Left lung (tissue), 10 donors: ENCODE measurements around the gene MAGEA9B. TPM values are rescaled to one million over a fixed set of nuclear protein-coding genes. Genes with fewer than 3 reads are reported as not detected.

Experiments used
- ATAC-seq: fragments of 200-7000 bp; cut with Tn5 transposase; one replicate; pipeline ENCODE4 v1.9.1; 2020; ENCODE audit warnings: moderate library complexity
- DNase-seq, 4 donors: peaks; one replicate each; pipeline ENCODE4 v3.0.0-alpha.2; 2013 to 2020
- H3K27ac ChIP-seq, 2 donors: fragments of 200-600 bp; sonication (generic) in 1 of 2; one replicate each; pipeline versions ENCODE4 v1.5.0 to v1.8.0; 2020 to 2021
- H3K27me3 ChIP-seq, 2 donors: fragments of 200-600 bp; sonication (generic) in 1 of 2; one replicate each; pipeline versions ENCODE4 v1.5.0 to v1.8.0; 2020 to 2021
- H3K36me3 ChIP-seq, 2 donors: fragments of 200-600 bp; sonication (generic) in 1 of 2; one replicate each; pipeline versions ENCODE4 v1.5.0 to v1.8.0; 2020 to 2021
- H3K4me1 ChIP-seq, 2 donors: fragments of 200-600 bp; one replicate each; pipeline ENCODE4 v1.8.0; 2021
- H3K4me3 ChIP-seq, 2 donors: fragments of 200-600 bp; sonication (generic) in 1 of 2; one replicate each; pipeline versions ENCODE4 v1.5.0 to v1.8.0; 2020 to 2021; ENCODE audit warnings: mild to moderate bottlenecking in 1 of 2
- H3K9me3 ChIP-seq, 2 donors: fragments of 200-600 bp; sonication (generic) in 1 of 2; one replicate each; pipeline versions ENCODE4 v1.5.0 to v1.8.0; 2020 to 2021
- intact Hi-C, 2 donors: fragments of 100-400 bp; cut with DNase I; formaldehyde crosslinking; loops; one replicate each; pipeline versions ENCODE4 v1.11.2 to v1.14.2; 2022
- polyA plus RNA-seq, 6 donors: library from polyadenylated mRNA; unstranded; fragments of 120-200 nt; gene quantifications; one replicate each; pipeline ENCODE4 v1.2.1, GENCODE V29; 2013; ENCODE audit not compliant: insufficient read length in 6 of 6
- total RNA-seq, 2 donors: library from RNA; stranded (reverse); fragmentation: NEBNext Ultra II Directional; extraction: Animal tissue kit (Norgen Biotek cat#: 25700); gene quantifications; one replicate each; pipeline ENCODE4 v1.2.1, GENCODE V29; 2021
- TF ChIP-seq, protein P1 (sequence below), 2 donors: fragments of 200-600 bp; sonication (generic) in 1 of 2; IDR thresholded peaks; one replicate each; pipeline versions ENCODE4 v1.5.0 to v1.8.0; 2021; ENCODE audit warnings: antibody characterized with exemption in 2 of 2
- donor health status: DM: no; HTN: yes; CAD: no.
- donor health status: DM: no; HTN: no; CAD: no.

The MAGEA9B gene
- total and polyA plus RNA-seq, 8 donors: not detected

DNA sequence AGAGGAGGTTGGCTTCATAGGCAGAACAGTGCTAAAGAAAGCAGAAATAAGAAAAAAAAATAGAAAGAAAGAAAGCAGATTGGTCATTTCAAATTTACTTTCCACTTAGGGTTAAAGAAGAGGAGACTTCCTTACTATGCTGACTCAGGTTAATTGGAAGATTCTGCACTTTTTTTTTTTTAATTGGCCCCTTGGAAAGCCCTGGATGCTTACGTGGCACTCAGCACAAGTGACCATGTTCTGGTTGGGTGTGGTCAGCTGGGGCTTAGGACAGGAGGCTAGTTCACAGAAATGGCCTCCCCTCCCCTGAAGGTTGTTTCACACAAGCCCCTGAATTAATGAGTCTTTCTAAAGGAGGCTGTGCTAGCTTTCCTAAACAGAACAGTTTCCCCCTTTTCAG is 14.5 kb downstream of the MAGEA9B start:
- H3K4me3 ChIP-seq: no peak overlapping the region
- no peaks in the 10 kb centered on the region for H3K36me3 ChIP-seq
- H3K27me3 ChIP-seq: no peaks in the 10 kb centered on the region
- ATAC-seq (no peak), DNase-seq (no peak)
- no peak overlapping the region for H3K27ac ChIP-seq
- intact Hi-C loops: no loop called here
- TF ChIP-seq, protein P1, sequence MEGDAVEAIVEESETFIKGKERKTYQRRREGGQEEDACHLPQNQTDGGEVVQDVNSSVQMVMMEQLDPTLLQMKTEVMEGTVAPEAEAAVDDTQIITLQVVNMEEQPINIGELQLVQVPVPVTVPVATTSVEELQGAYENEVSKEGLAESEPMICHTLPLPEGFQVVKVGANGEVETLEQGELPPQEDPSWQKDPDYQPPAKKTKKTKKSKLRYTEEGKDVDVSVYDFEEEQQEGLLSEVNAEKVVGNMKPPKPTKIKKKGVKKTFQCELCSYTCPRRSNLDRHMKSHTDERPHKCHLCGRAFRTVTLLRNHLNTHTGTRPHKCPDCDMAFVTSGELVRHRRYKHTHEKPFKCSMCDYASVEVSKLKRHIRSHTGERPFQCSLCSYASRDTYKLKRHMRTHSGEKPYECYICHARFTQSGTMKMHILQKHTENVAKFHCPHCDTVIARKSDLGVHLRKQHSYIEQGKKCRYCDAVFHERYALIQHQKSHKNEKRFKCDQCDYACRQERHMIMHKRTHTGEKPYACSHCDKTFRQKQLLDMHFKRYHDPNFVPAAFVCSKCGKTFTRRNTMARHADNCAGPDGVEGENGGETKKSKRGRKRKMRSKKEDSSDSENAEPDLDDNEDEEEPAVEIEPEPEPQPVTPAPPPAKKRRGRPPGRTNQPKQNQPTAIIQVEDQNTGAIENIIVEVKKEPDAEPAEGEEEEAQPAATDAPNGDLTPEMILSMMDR (IDR thresholded peaks at IDR 0.05): no peak
- H3K4me1 ChIP-seq: no peaks in the 10 kb centered on the region
- H3K9me3 ChIP-seq: no peaks in the 10 kb centered on the region

DNA sequence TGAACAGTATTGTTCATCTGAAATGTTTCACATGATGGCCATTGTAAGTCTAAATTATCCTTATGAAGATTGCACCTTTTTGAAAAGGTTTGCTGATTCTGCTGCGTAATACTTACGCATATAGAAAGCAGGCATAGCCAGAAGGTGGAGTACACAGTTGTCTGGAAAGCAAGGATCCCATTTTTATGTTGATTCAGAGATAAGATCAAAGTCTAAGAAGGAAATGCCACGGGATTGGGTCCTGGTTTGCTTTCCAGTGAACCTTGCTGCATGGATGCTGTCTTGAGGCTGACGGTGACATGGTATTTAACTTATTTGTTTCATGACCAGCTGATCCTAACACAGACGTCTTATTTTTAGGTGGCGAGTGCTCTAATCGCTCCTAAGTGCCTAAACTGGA is 15.5 kb downstream of the MAGEA9B start:
- H3K36me3 ChIP-seq: no peaks in the 10 kb centered on the region
- no peak overlapping the region for H3K4me3 ChIP-seq
- H3K27me3 ChIP-seq: no peaks in the 10 kb centered on the region
- H3K9me3 ChIP-seq: no peaks in the 10 kb centered on the region
- ATAC-seq (no peak), DNase-seq (no peak)
- H3K27ac ChIP-seq: no peak overlapping the region
- no peaks in the 10 kb centered on the region for H3K4me1 ChIP-seq
- intact Hi-C loops: no loop called here
- TF ChIP-seq, protein P1 (IDR thresholded peaks at IDR 0.05): no peak

DNA sequence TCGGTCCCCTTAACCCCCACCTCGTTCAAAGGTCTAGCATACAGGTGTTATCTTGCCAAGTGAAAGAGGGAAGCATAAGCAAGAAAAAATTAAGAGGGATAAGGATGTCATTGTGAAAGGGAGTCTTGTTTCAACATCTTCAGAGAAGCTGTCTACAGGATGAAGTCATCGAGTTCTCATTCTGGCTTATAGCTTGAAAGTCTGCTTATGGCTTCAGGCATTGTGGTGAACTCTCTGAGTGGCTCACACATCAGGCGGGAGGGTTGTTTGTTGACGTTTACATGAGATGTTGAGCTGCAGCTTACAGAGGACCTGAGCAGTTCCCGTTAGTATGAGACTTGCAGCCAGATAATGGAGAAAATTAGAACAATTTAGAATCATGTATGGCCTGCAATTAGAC is 16.6 kb downstream of the MAGEA9B start:
- H3K4me3 ChIP-seq: no peak overlapping the region
- H3K36me3 ChIP-seq: no peaks in the 10 kb centered on the region
- H3K4me1 ChIP-seq: no peaks in the 10 kb centered on the region
- H3K9me3 ChIP-seq: no peaks in the 10 kb centered on the region
- DNase-seq: no peak
- intact Hi-C loops: no loop called here
- H3K27me3 ChIP-seq: no peaks in the 10 kb centered on the region
- ATAC-seq: no peak
- TF ChIP-seq, protein P1 (IDR thresholded peaks at IDR 0.05): no peak
- no peak overlapping the region for H3K27ac ChIP-seq

DNA sequence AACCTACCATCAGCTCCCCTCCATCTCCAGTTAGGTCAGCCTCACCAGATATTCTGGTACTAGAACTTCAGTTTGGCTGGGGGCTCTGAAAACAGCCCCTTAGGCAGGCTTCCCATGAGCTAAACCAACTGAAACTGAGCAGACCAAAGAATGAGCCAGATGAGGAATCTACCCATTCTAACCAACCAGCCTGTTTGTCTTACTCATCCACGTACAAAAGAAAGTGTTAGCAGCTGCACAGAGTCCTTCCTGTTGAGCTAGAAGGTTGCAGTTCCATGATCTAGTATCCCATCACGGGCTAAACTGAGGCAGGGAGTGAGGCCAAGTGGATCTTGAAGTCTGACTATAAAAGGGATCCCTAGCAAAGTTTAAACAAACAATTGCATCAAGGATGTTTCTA is 17.5 kb downstream of the MAGEA9B start:
- intact Hi-C loops: no loop called here
- Histone ChIP-seq H3K27me3 (no peaks in the 10 kb centered on the region), H3K36me3 (no peaks in the 10 kb centered on the region), H3K4me1 (no peaks in the 10 kb centered on the region), H3K27ac (no peak overlapping the region), H3K4me3 (no peak overlapping the region), H3K9me3 (no peaks in the 10 kb centered on the region)
- no peak for DNase-seq
- TF ChIP-seq, protein P1 (IDR thresholded peaks at IDR 0.05): no peak
- no peak for ATAC-seq

DNA sequence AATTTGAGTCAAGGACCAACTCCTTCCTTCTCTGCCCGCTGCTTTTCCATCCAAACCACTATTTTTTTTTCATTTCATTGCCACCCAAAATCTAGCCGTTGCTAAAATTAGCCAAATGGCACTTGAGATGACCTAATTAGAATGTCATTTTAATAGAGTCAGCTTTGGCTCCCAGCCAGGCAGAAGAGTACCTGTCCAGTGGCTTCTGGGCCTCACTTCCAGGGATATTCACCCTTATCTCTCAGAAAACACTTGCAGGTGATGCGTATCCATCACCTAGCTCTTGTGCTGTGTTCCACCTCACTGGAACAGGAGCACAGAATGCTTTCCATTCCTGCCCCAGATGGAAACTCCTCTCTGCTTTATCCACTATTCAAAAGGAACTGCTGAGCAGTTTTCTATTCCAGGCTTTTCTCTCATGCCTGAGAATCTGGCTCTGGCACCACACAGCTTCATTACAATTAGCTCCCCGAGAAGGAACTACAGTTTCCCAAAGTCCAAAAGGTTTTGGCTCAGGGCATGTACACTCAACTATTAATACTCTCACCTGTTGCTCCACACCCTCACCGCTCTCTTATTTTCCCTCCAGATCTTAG is 18.5 kb downstream of the MAGEA9B start:
- TF ChIP-seq, protein P1 (IDR thresholded peaks at IDR 0.05): no peak
- Histone ChIP-seq H3K9me3 (no peaks in the 10 kb centered on the region), H3K27me3 (no peaks in the 10 kb centered on the region), H3K4me1 (no peaks in the 10 kb centered on the region), H3K36me3 (no peaks in the 10 kb centered on the region), H3K27ac (no peak overlapping the region), H3K4me3 (no peak overlapping the region)
- DNase-seq (no peak), ATAC-seq (no peak)
- intact Hi-C loops: no loop called here
